GM23338 (cell line): ENCODE data around the gene WFS1.

Source experiments
- CREB1 ChIP-seq: fragments of 250-450 bp; sonication (Bioruptor Pico); IDR thresholded peaks from 2 replicates; pipeline ENCODE4 v1.5.0; 2020; ENCODE audit warnings: low read depth, mild to moderate bottlenecking, moderate library complexity
- EZH2 ChIP-seq: fragments of 200-600 bp; sonication (generic); IDR thresholded peaks from one replicate; pipeline ENCODE4 v1.8.0; 2017; ENCODE audit warnings: antibody characterized with exemption, mild to moderate bottlenecking, low read depth; ENCODE audit not compliant: unreplicated experiment
- EZH2phosphoT487 ChIP-seq: fragments of 200-600 bp; sonication (generic); IDR thresholded peaks from one replicate; pipeline ENCODE4 v1.8.1; 2018; ENCODE audit warnings: antibody characterized with exemption; ENCODE audit not compliant: unreplicated experiment
- JUNB ChIP-seq: IDR thresholded peaks from one replicate; pipeline ENCODE4 v1.6.1; 2016; ENCODE audit warnings: antibody characterized with exemption; ENCODE audit not compliant: unreplicated experiment
- NANOG ChIP-seq: IDR thresholded peaks from 2 replicates; pipeline ENCODE4 v1.6.1; 2016; ENCODE audit warnings: antibody characterized with exemption, borderline replicate concordance
- POLR2AphosphoS5 ChIP-seq: IDR thresholded peaks from 2 replicates; pipeline ENCODE4 v1.6.1; 2016; ENCODE audit warnings: antibody characterized with exemption, low read depth
- STAT1 ChIP-seq: IDR thresholded peaks from one replicate; pipeline ENCODE4 v1.6.1; 2016; ENCODE audit warnings: antibody characterized with exemption; ENCODE audit not compliant: unreplicated experiment
- ZNF331 ChIP-seq: fragments of 250-450 bp; sonication (Bioruptor Pico); IDR thresholded peaks from 2 replicates; pipeline ENCODE4 v1.5.0; 2020; ENCODE audit warnings: low read depth, mild to moderate bottlenecking, moderate library complexity
- TF ChIP-seq, protein P1 (sequence below), 2 experiments: fragments of 200-600 bp in 1 of 2; sonication (generic) in 1 of 2; conservative IDR thresholded peaks; 2 replicates each; pipeline versions ENCODE4 v1.5.1 to v1.6.1; 2016 to 2017; ENCODE audit warnings: antibody characterized with exemption in 2 of 2, low read depth in 2 of 2, mild to moderate bottlenecking in 2 of 2, moderate library complexity in 1 of 2
- TF ChIP-seq, protein P2 (sequence below): IDR thresholded peaks from 2 replicates; pipeline ENCODE4 v1.6.1; 2016; ENCODE audit warnings: antibody characterized with exemption

DNA sequence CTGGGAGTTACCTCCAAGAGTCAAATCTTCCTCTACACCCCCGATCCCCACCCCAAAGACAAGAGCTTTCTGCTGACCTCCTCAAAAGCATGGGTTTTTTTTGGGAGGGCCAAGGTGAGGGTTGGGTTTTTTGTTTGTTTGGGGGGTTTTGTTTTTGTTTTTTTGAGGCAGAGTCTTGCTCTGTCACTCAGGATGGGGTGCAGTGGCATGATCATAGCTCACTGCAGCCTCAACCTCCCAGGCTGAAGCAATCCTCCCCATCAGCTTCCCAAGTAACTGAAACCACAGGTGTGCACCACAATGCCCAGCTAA, 18.7 kb upstream of the WFS1 start:
- TF ChIP-seq EZH2 (no peak), POLR2AphosphoS5 (no peak), CREB1 (CRISPR knock-in tag) (no peak), EZH2phosphoT487 (no peak), JUNB (no peak), NANOG (no peak), STAT1 (no peak), ZNF331 (CRISPR knock-in tag) (no peak)
- TF ChIP-seq, protein P1, sequence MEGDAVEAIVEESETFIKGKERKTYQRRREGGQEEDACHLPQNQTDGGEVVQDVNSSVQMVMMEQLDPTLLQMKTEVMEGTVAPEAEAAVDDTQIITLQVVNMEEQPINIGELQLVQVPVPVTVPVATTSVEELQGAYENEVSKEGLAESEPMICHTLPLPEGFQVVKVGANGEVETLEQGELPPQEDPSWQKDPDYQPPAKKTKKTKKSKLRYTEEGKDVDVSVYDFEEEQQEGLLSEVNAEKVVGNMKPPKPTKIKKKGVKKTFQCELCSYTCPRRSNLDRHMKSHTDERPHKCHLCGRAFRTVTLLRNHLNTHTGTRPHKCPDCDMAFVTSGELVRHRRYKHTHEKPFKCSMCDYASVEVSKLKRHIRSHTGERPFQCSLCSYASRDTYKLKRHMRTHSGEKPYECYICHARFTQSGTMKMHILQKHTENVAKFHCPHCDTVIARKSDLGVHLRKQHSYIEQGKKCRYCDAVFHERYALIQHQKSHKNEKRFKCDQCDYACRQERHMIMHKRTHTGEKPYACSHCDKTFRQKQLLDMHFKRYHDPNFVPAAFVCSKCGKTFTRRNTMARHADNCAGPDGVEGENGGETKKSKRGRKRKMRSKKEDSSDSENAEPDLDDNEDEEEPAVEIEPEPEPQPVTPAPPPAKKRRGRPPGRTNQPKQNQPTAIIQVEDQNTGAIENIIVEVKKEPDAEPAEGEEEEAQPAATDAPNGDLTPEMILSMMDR (conservative IDR thresholded peaks at IDR 0.05; ENCODE audit: low read depth in 2 of 2), result no peak
- TF ChIP-seq, protein P2, sequence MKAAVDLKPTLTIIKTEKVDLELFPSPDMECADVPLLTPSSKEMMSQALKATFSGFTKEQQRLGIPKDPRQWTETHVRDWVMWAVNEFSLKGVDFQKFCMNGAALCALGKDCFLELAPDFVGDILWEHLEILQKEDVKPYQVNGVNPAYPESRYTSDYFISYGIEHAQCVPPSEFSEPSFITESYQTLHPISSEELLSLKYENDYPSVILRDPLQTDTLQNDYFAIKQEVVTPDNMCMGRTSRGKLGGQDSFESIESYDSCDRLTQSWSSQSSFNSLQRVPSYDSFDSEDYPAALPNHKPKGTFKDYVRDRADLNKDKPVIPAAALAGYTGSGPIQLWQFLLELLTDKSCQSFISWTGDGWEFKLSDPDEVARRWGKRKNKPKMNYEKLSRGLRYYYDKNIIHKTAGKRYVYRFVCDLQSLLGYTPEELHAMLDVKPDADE, result no peak
